GM12878 (cell line): ENCODE results near the gene MELTF.

ENCODE experiments used
- EZH2 ChIP-seq: IDR thresholded peaks from 2 replicates; pipeline ENCODE4 v1.6.1; 2012; ENCODE audit warnings: low read depth, mild to moderate bottlenecking, control low read depth, inconsistent platforms, low read length, borderline replicate concordance; ENCODE audit not compliant: control insufficient read depth
- MAX ChIP-seq: IDR thresholded peaks from 2 replicates; pipeline ENCODE4 v1.6.1; 2012; ENCODE audit warnings: low read depth, low read length, improper control_type of control experiment
- POLR2A ChIP-seq: IDR thresholded peaks from 2 replicates; pipeline ENCODE4 v1.6.1; 2011; ENCODE audit warnings: low read depth, mild to moderate bottlenecking, low read length
- SP1 ChIP-seq: IDR thresholded peaks from one replicate; pipeline ENCODE4 v1.6.1; 2011; ENCODE audit warnings: low read depth, low read length
- TF ChIP-seq, protein P1 (sequence below), 3 experiments: IDR thresholded peaks in 2 of 3; conservative IDR thresholded peaks in 1 of 3; 2 replicates each; pipeline ENCODE4 v1.5.1; 2011; ENCODE audit warnings: low read depth in 3 of 3, low read length in 3 of 3, mild to moderate bottlenecking in 3 of 3, control low read depth in 2 of 3, moderate library complexity in 2 of 3, inconsistent platforms in 1 of 3, mixed read lengths in 1 of 3; ENCODE audit not compliant: control insufficient read depth in 2 of 3, insufficient read depth in 1 of 3; ENCODE audit errors: extremely low read depth in 1 of 3

GRCh38 chr3:196969660-196970546, 59.7 kb downstream of the MELTF start:
- TF ChIP-seq POLR2A, result peak; percentile 45; the same call in 1 of the 2 replicates
- no peak for TF ChIP-seq MAX
- TF ChIP-seq SP1, result no peak
- TF ChIP-seq, protein P1, sequence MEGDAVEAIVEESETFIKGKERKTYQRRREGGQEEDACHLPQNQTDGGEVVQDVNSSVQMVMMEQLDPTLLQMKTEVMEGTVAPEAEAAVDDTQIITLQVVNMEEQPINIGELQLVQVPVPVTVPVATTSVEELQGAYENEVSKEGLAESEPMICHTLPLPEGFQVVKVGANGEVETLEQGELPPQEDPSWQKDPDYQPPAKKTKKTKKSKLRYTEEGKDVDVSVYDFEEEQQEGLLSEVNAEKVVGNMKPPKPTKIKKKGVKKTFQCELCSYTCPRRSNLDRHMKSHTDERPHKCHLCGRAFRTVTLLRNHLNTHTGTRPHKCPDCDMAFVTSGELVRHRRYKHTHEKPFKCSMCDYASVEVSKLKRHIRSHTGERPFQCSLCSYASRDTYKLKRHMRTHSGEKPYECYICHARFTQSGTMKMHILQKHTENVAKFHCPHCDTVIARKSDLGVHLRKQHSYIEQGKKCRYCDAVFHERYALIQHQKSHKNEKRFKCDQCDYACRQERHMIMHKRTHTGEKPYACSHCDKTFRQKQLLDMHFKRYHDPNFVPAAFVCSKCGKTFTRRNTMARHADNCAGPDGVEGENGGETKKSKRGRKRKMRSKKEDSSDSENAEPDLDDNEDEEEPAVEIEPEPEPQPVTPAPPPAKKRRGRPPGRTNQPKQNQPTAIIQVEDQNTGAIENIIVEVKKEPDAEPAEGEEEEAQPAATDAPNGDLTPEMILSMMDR (IDR thresholded peaks at IDR 0.05 in 2 of 3, conservative IDR thresholded peaks at IDR 0.05 in 1 of 3; ENCODE audit: control insufficient read depth in 2 of 3, extremely low read depth in 1 of 3, insufficient read depth in 1 of 3, low read depth in 3 of 3, low read length in 3 of 3), result peak; percentile 61 to 82 (median 69); a peak in 5 of 6 replicates
- no peak for TF ChIP-seq EZH2
